GM18526 (cell line): Measurements from ENCODE around the gene COX8A.

Experiments used
- POLR2A ChIP-seq: IDR thresholded peaks from 3 replicates; pipeline ENCODE4 v1.6.1; 2011; ENCODE audit not compliant: insufficient read length; ENCODE audit errors: extremely low read depth

The COX8A gene, protein sequence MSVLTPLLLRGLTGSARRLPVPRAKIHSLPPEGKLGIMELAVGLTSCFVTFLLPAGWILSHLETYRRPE

DNA sequence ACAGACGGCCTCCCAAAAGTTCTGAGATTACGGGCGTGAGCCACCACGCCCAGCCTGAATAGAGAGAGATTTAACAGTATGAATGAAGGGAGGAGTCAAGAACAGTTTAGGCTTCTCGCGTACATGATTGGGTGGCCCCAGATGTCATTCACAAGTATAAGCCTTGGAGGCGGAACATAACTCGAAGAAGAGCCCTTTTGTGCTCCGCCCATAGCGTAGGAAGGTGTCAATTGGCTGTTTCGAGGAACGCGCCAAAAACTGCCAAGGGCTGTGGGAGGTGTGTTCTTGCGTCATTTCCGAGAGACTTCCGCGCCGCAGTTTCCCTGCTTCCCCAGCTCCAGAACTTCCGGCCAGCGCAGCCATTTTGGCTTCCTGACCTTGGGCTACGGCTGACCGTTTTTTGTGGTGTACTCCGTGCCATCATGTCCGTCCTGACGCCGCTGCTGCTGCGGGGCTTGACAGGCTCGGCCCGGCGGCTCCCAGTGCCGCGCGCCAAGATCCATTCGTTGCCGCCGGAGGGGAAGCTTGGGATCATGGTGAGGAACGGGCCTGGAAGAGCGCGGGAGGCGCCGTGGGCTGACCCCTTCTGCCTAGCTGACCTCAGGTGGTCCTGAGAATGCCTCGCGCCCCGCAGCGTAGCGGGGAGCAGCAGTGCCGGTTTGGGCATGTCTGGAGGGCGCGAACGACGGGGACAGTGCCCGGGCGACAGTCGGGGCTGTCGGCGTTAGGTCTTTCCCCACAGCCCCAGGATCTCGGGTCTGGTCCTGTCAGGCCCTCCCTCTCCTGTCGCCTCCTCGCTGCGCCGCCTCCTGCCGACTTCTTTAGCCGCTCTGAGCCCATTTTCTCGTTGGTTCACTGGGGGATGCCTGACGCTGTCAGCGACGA, at the start of gene COX8A:
COX8A (plus strand) TSS at position 362 of the 885 bp plus-strand sequence; CDS start at position 423, 61 bp downstream.
- TF ChIP-seq POLR2A, result peak; percentile 81

DNA sequence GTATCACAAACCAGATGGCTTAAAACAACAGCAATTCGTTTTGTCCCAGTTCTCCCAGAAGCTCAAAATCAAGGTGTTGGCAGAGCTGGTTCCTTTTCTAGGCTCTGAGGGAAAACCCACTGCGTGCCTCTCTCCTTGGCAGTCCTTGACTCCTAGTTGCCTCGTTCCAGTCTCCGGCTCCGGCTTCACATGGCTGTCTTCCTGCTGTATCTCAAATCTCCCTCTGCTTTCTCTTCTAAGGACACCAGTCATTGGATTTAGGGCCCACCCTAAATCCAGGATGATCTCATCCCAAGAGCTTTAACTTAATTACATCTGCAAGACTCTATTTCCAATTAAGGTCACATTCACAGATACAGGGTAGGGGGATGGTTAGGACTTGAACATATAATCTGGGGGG, 44.8 kb upstream of the COX8A start:
- no peak for TF ChIP-seq POLR2A

DNA sequence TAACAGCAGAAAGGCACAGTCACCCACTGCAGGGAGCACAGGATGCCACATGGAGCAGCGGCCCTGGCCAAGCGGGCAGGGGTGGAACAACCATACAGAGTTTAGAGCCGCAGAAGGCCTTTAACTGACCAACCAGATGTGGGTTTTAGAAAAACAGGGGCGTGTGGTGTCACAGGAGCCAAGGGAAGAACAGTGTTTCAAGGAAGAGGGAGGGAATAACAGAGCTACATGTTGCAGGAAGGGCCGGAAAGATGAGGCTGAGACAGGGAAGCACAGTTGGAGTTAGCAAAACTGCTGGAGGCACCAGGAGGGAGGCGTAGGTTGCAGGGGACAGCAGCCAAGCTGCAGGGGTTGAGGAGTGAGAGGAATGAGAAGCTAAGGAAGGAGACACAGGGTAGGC, 43.4 kb upstream of the COX8A start:
- TF ChIP-seq POLR2A, result no peak

DNA sequence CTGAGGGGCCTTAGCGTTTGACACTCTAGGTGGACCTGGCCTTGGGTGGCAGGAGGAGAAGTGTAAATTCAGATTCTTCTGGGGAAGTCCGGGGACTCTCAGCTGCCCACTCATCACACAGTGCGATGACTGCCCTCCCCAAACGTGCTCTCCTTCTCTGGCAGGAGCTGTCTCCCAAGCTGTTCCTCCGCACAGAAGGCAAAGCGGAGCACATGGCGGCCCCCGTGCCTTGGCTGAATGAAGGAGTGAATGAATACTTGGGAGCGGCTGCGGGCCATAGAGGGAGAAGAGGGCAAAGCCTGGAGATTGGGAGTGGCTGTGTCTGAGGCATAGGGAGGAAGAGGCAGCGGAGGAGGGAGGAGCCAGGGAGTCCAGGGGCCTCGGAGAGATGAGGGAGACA, 42.5 kb upstream of the COX8A start:
- TF ChIP-seq POLR2A, result no peak

DNA sequence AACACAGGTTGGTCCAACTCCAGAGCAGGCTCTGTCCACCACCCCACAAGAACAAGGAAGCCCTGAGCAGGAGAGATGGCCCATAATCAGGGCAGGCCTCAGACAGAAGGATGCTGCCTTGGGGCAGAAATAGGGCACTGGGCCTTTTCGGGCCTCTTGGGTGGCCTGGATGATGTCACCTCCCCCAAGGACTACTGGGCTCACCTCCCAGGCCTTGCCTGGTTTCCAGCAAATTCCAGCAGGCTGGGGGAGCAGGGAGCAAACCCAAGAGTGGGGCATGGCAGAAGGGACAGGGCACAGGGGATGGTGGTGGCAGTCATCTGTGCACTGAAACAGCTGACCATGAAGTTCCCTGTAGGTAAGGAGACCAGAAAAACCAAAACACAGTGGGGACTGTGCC, 41.0 kb upstream of the COX8A start:
- no peak for TF ChIP-seq POLR2A

DNA sequence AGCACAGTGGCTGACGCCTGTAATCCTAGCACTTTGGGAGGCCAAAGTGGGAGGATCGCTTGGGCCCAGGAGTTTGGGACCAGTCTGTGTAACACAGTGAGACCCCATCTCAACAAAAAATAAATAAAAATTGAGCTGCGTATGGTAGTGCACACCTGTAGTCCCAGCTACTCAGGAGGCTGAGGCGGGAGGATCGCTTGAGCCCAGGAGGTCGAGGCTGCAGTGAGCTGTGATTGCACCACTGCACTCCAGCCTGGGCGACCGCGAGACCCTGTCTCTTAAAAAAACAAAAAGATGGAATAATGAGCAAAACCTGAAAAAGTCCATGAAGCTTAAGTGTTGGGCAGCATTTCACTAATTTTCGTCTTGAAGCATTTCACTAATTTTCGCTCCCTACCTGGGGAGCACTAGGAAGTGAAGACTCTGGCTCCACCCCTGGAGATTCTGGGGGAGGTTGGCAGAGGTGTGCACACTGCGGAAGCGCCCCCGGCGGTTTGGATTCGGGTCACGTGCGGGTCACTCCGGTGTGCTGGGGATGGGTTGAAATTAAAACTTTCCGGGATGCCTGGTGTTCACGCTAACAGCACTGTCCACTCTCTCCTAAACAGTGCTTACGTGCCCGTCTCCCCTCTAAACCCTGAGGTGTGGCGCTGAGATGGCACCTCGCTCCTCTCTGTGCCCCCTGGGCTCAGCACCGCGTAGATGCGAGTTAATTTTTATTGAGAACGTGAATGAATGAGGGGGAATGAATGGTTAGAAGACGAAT, 36.5 kb upstream of the COX8A start:
- peak; percentile 9 for TF ChIP-seq POLR2A

DNA sequence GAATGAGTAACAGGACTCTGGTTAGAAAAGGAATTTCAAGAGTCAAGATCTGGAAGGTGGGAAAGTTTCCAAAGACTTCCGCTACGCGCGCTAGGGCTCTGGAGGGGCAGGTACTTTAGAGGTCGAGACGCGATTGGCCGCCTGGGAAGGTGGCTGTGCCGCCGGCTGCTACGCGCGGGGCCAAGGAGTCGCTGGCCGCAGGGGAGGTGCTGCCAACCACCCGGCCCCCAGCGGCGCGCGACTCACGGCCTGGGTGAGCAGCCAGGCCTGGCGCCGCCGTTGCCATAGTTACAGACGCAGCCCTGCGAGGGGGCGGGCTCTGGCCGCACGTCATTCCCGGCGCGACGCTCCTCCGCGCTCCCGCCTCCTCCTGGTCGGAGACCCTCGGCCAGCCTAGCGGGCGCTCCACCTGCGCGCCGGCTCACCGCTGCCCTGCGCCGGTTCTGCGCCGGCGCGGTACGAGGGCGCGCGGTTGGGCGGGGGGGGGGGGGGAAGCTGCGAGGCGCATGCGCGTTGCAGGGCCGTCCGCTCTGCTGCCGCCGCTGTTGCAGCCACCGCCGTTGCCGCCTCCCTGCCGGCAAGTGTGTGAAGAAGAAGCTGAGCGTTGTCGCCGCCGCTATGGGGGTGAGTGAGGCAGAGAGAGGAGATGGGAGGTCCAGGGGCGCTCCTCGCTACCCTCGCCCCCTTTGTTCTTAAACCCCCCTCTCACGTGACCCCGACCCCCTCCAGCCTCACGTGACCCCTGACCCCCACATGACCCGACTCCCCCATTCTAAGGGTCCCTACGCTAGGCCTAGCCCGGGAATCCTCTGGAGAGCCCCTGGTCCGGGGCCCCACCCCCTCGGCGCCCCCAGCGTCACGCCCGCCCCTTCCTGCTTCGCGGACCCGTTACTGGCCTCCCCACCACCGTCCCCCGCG, 35.7 kb upstream of the COX8A start, which contains the start of gene NAA40:
NAA40 (plus strand) TSS at position 524 of the 918 bp plus-strand sequence; CDS start at position 619, 95 bp downstream.
- peak; percentile 57 for TF ChIP-seq POLR2A

DNA sequence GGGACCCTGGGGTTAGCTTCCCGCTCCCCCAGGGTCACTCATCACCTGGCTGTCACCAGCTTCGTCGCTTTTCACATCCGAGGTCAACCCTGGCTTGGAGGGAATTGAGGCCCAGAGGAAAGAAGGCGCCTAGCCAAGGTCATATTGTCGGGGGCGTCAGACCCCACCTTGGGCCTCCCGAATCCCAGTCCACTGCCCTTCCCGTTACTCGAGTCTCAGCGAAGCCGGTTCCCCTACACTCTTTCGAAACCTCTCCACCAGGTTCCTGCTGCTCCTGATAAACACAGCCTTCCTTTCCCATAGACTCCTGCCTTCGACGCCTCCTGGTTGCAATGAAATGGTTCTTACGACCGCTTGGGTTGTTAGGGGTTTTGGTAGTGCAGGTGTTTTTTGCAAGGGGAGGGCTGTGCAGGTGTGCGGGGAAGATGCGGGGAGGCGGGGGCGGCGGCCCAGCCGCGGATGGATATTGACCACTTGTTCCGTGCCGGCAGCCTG, 35.0 kb upstream of the COX8A start:
- no peak for TF ChIP-seq POLR2A

DNA sequence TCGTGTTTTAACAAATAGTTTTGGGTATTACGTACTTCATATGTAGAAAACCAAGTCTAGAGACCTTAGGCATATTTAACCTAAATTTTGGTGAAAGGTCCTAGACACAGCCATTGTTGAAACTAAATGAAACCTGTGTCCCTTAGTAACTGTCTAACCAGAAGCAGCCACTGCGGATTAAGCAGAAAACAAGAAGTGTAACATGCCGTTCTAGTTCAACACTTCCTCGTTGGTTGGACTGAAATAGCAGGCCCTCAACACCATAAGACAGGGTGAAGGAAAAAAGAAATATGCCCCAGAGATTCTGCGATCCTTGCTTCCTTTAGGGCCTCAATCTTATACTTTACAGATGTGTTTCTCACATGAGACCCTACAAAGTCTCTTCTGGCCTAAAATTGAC, 33.6 kb upstream of the COX8A start:
- no peak for TF ChIP-seq POLR2A

DNA sequence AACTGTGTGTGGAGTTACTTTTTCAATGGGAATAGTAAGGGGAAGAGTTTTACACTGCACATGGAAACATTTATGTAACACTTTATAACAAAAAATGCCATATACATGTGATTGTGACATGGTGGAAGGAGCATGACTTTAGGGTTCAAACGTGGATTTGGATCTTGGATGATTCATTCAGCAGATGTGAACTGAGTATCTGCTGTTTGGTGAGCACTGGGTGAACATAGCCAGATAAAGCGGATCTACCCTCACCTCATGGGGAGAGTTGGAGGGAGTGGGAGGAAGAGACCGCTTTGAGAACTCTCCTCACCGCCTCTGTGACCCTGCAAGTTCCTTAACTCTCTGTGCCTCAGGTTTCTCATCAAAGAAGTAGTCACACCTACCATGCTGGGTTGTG, 32.5 kb upstream of the COX8A start:
- no peak for TF ChIP-seq POLR2A

DNA sequence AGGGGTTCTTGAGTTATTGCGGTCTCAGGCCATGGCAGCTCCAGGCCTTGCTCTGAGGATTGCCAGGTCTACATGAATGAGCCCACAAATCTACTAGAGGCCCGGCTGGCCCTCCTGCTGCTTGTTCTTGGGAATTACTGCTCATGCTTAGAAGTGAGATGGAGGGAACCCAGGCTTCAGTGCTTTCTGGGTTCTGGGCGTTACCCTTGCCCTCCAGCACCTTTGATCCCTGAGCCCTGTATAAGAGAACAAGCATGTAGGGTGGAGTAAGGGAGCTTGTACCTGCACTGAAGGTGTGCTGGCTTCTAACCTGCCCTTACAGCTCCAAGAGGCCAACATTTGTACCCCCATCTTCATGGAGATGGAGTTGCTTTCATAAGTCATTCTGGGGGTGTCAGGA, 31.6 kb upstream of the COX8A start:
- no peak for TF ChIP-seq POLR2A

DNA sequence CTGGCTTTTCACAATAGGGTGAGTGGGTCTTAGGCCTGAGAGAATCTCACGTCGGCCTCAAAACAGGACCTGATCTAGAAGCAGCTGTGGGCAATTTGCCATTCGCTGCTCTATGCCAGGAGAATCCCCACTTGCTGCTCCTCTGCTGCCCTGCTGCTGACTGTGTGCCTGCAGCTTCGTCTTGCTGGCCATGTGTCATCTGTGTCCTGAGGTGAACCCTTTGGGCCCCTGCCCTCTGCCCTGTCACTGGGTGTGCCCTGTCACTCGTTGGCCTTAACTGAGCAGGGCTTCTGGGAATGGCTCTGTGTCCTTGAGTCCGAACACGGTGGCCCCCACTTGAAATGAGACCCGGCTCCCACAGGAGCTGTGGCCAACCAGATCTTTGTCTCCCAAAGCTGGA, 29.4 kb upstream of the COX8A start:
- no peak for TF ChIP-seq POLR2A

DNA sequence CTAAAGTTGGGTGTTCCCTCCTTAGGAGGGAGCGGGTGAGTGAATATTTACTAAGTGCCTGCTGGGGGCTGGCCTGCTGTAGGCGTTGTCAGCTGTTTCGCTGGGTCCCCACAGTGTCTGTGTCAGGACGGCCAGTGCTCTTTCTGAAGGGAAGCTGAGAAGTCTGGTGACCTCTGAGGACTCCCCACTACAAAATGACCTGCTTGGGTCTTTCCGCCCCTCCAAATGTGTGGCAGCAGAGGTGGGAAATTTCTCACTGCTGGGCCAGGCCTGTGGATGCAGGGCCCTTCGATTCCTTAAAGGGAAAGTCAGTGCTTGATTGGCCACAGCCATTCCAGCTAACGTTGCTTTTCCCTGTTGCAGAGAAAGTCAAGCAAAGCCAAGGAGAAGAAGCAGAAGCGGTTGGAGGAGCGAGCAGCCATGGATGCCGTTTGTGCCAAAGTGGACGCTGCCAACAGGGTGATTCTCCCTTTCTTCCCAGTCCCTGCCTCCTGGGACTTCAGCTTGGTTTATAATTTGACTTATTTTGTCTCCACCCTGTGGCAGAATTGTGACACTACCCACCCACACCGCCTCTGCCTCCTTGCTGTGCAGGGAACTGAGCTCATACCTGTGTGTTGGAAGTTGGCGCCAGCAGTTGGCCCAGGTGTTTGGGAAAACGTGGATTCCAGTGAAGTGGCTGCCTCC, 28.8 kb upstream of the COX8A start:
- TF ChIP-seq POLR2A, result no peak
